ENCODE data around the gene PLPP7. TPM values are rescaled to one million over a fixed set of nuclear protein-coding genes. Genes with fewer than 3 reads are reported as not detected.

The PLPP7 gene
- total RNA-seq, 1 experiment from 2014 or later, result not detected

GRCh38 chr9:131300444-131300843 is 10.9 kb downstream of the PLPP7 start:
- no peak overlapping the region for H3K4me2 ChIP-seq
- no peaks in the 10 kb centered on the region for H3K9me2 ChIP-seq (ENCODE audit: insufficient read depth)
- no peaks in the 10 kb centered on the region for H3K79me2 ChIP-seq (ENCODE audit: low read depth)
- H3K36me3 ChIP-seq (ENCODE audit: low read depth), result no peaks in the 10 kb centered on the region
- peaks cover 11% of the 10 kb centered on the region for H3K4me1 ChIP-seq (replicated peaks; ENCODE audit: insufficient read depth)
- peaks cover 14% of the 10 kb centered on the region; the same call in 1 of the 2 replicates for H3F3A ChIP-seq (ENCODE audit: insufficient read depth, low read depth)
- no peak overlapping the region for H3K27ac ChIP-seq
- BruUV-seq (replicated peaks), result no TSS peak
- ChIA-PET POLR2A (ENCODE audit: unreplicated experiment) (no interaction called here), CTCF (interaction anchor here (0.6 to 0.7 kb wide), 2 partner anchors 30 to 34 kb away, joined by 7 to 13 read pairs; no protein-coding TSS in a partner anchor)
- no peaks in the 10 kb centered on the region for H3K27me3 ChIP-seq (ENCODE audit: insufficient read depth, low read depth)
- intact Hi-C loops (cut with micrococcal nuclease; ENCODE audit: unreplicated experiment), result no loop called here
- TF ChIP-seq EZH2 (IDR thresholded peaks at IDR 0.05; ENCODE audit: low read depth), result no peak
- no peaks in the 10 kb centered on the region for H3K9me3 ChIP-seq (ENCODE audit: insufficient read depth, low read depth)
- no peak overlapping the region for H2AFZ ChIP-seq
- H3K4me3 ChIP-seq, result no peak overlapping the region
- no peaks in the 10 kb centered on the region for H4K20me1 ChIP-seq (ENCODE audit: insufficient read depth)
- no peak for DNase-seq

GRCh38 chr9:131302244-131303075 is 12.9 kb downstream of the PLPP7 start:
- POLR2A ChIA-PET (ENCODE audit: unreplicated experiment), result interaction anchor here (0.6 kb wide), 1 partner anchor 9 kb away, joined by 21 read pairs; no protein-coding TSS in a partner anchor
- Histone ChIP-seq H3K9me3 (ENCODE audit: insufficient read depth, low read depth) (no peaks in the 10 kb centered on the region), H3K36me3 (ENCODE audit: low read depth) (no peaks in the 10 kb centered on the region), H3K9me2 (ENCODE audit: insufficient read depth) (no peaks in the 10 kb centered on the region), H4K20me1 (ENCODE audit: insufficient read depth) (no peaks in the 10 kb centered on the region), H3F3A (ENCODE audit: insufficient read depth, low read depth) (peaks cover 18% of the 10 kb centered on the region; the same call in 1 of the 2 replicates), H3K4me3 (no peak overlapping the region), H3K4me1 (replicated peaks; ENCODE audit: insufficient read depth) (peaks cover 15% of the 10 kb centered on the region), H2AFZ (no peak overlapping the region), H3K4me2 (no peak overlapping the region), H3K27me3 (ENCODE audit: insufficient read depth, low read depth) (no peaks in the 10 kb centered on the region), H3K79me2 (ENCODE audit: low read depth) (no peaks in the 10 kb centered on the region), H3K27ac (no peak overlapping the region)
- BruUV-seq (replicated peaks), result no TSS peak
- TF ChIP-seq CTCF (conservative IDR thresholded peaks at IDR 0.05) (no peak), EZH2 (IDR thresholded peaks at IDR 0.05; ENCODE audit: low read depth) (no peak)
- CTCF ChIA-PET, result no interaction called here
- no peak for DNase-seq
- intact Hi-C loops (cut with micrococcal nuclease; ENCODE audit: unreplicated experiment), result no loop called here

- ChIA-PET POLR2A (ENCODE audit: unreplicated experiment) (interaction anchor here (0.5 kb wide), 1 partner anchor 23 kb away, joined by 18 read pairs; no protein-coding TSS in a partner anchor), CTCF (interaction anchor here (0.6 to 0.7 kb wide), 2 partner anchors 11 to 33 kb away, joined by 3 read pairs; no protein-coding TSS in a partner anchor)
- Histone ChIP-seq H3F3A (ENCODE audit: insufficient read depth, low read depth) (peaks cover 18% of the 10 kb centered on the region; the same call in 1 of the 2 replicates), H3K27me3 (ENCODE audit: insufficient read depth, low read depth) (no peaks in the 10 kb centered on the region), H3K9me2 (ENCODE audit: insufficient read depth) (no peaks in the 10 kb centered on the region), H3K27ac (no peak overlapping the region), H4K20me1 (ENCODE audit: insufficient read depth) (no peaks in the 10 kb centered on the region), H2AFZ (no peak overlapping the region), H3K4me1 (replicated peaks; ENCODE audit: insufficient read depth) (peaks cover 15% of the 10 kb centered on the region), H3K36me3 (ENCODE audit: low read depth) (no peaks in the 10 kb centered on the region), H3K4me2 (no peak overlapping the region), H3K79me2 (ENCODE audit: low read depth) (no peaks in the 10 kb centered on the region), H3K9me3 (ENCODE audit: insufficient read depth, low read depth) (no peaks in the 10 kb centered on the region), H3K4me3 (no peak overlapping the region)
- BruUV-seq (replicated peaks), result no TSS peak
- intact Hi-C loops (cut with micrococcal nuclease; ENCODE audit: unreplicated experiment), result no loop called here
- DNase-seq, result no peak
- TF ChIP-seq EZH2 (IDR thresholded peaks at IDR 0.05; ENCODE audit: low read depth), result no peak
- no peak for TF ChIP-seq CTCF (conservative IDR thresholded peaks at IDR 0.05)
Observed at GRCh38 chr9:131303381-131304321, 14.1 kb downstream of the PLPP7 start.
